ENCODE results near the gene XRCC3. TPM values are rescaled to one million over a fixed set of nuclear protein-coding genes. Genes with fewer than 3 reads are reported as not detected.
"Not testable (repeated sequence)": the region's sequence is repeated elsewhere in the genome, so short reads cannot be mapped to it uniquely, and the experiment has no call there.

The XRCC3 gene
- total RNA-seq, 2 experiments from 2014 or later = 43.7 to 46.9 TPM

GRCh38 chr14:103653336-103653735 is 61.9 kb downstream of the XRCC3 start:
- H3K4me1 Mint-ChIP-seq; ATAC-seq; H3K9me3 Mint-ChIP-seq (ENCODE audit: low read depth); H3K27ac Mint-ChIP-seq; POLR2A ChIA-PET; H3K27me3 Mint-ChIP-seq; intact Hi-C loops (cut with DNase I, micrococcal nuclease); H3K4me3 Mint-ChIP-seq; DNase-seq: not testable (repeated sequence)
- peaks cover 13% of the 10 kb centered on the region for H3K36me3 Mint-ChIP-seq (ENCODE audit: low read depth)
- CTCF ChIA-PET = interaction anchor here (0.6 to 1.2 kb wide), 2 partner anchors 40 to 357 kb away, joined by 3 to 6 read pairs; no protein-coding TSS in a partner anchor

GRCh38 chr14:103652806-103653205 is 62.4 kb downstream of the XRCC3 start:
- ATAC-seq (no peak), DNase-seq (no peak)
- H3K4me3 Mint-ChIP-seq = no peak overlapping the region
- no peak overlapping the region for H3K27ac Mint-ChIP-seq
- peaks cover 9% of the 10 kb centered on the region for H3K4me1 Mint-ChIP-seq
- intact Hi-C loops (cut with DNase I, micrococcal nuclease) = no loop called here
- H3K9me3 Mint-ChIP-seq (ENCODE audit: low read depth) = no peaks in the 10 kb centered on the region
- H3K36me3 Mint-ChIP-seq (ENCODE audit: low read depth) = peaks cover 13% of the 10 kb centered on the region
- CTCF ChIA-PET = interaction anchor here (0.6 to 1.2 kb wide), 2 partner anchors 39 to 356 kb away, joined by 3 to 6 read pairs; no protein-coding TSS in a partner anchor
- POLR2A ChIA-PET = no interaction called here
- no peaks in the 10 kb centered on the region for H3K27me3 Mint-ChIP-seq

DNA sequence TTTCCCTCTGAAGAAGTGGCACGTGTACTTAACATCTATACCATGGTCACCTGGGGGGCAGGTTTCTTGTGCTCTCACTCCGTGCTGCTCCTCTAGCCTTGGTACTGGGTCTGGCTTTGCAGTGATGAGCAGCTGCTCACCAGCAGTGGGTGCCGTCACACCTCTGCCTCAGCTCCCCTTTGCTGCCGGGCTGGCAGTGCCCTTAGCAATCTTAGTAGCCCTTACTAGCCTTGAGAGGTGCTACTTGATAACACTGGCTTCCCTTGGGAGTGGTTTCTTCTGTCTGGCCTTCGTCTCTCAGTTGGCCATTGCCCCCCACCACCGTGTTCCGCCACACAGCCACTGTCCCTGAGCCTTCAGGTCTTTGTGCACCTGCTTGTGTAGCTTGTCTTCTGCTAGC is 63.7 kb downstream of the XRCC3 start:
- POLR2A ChIA-PET = no interaction called here
- intact Hi-C loops (cut with DNase I, micrococcal nuclease) = no loop called here
- Mint-ChIP-seq H3K27me3 (no peaks in the 10 kb centered on the region), H3K4me1 (peaks cover 9% of the 10 kb centered on the region), H3K27ac (no peak overlapping the region), H3K4me3 (no peak overlapping the region), H3K36me3 (ENCODE audit: low read depth) (peaks cover 13% of the 10 kb centered on the region), H3K9me3 (ENCODE audit: low read depth) (no peaks in the 10 kb centered on the region)
- CTCF ChIA-PET = no interaction called here
- ATAC-seq = no peak
- DNase-seq = no peak

- CTCF ChIA-PET = no interaction called here
- intact Hi-C loops (cut with DNase I, micrococcal nuclease) = no loop called here
Observed at GRCh38 chr14:103650213-103650612, 65.0 kb downstream of the XRCC3 start.

DNA sequence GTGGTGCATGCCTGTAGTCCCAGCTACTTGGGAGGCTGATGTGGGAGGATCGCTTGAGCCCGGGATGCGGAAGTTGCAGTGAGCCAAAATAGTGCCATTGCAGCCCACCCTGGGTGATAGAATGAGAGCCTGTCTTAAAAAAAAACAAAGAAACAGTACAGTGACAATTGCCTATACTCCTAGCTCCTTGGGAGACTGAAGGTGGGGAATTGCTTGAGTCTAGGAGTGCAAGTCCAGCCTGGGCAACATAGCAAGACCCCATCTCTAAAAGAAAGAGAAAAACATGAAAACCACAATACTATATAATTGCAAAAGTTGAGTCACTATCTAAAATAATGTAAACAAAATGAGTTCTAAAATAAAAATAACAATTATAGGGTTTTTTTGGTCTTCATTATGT is 66.2 kb downstream of the XRCC3 start:
- Mint-ChIP-seq H3K9me3 (ENCODE audit: low read depth) (no peaks in the 10 kb centered on the region), H3K4me1 (peaks cover 8% of the 10 kb centered on the region), H3K27me3 (no peaks in the 10 kb centered on the region), H3K4me3 (no peak overlapping the region), H3K27ac (no peak overlapping the region), H3K36me3 (ENCODE audit: low read depth) (no peaks in the 10 kb centered on the region)
- POLR2A ChIA-PET = no interaction called here
- ATAC-seq (no peak), DNase-seq (no peak)
- CTCF ChIA-PET = interaction anchor here (0.7 kb wide), 1 partner anchor 18 kb away, joined by 3 read pairs; no protein-coding TSS in a partner anchor
- intact Hi-C loops (cut with DNase I, micrococcal nuclease) = no loop called here

More at GRCh38 chr14:103650213-103650612, 65.0 kb downstream of the XRCC3 start:
- Mint-ChIP-seq H3K36me3 (ENCODE audit: low read depth) (peaks cover 5% of the 10 kb centered on the region), H3K4me3 (no peak overlapping the region), H3K4me1 (peaks cover 11% of the 10 kb centered on the region), H3K9me3 (ENCODE audit: low read depth) (no peaks in the 10 kb centered on the region), H3K27me3 (no peaks in the 10 kb centered on the region), H3K27ac (no peak overlapping the region)
- POLR2A ChIA-PET = no interaction called here
- DNase-seq (no peak), ATAC-seq (no peak)

Other genes with a start within 250 kb of the XRCC3 start
- gene CKB, start 192.6 kb downstream of the XRCC3 start, total RNA-seq = 1 to 10 TPM; 3.4 to 4.0 TPM
- gene TRMT61A, start 186.3 kb downstream of the XRCC3 start, total RNA-seq = 1 to 10 TPM; 8.8 to 9.0 TPM
- gene BAG5, start 152.8 kb downstream of the XRCC3 start, total RNA-seq = 10 to 100 TPM; 24.2 to 25.1 TPM
- gene COA8, start 152.5 kb downstream of the XRCC3 start, total RNA-seq = 10 to 100 TPM; 39.6 to 41.7 TPM
- 100 to 1,000 TPM in 1 of 2 experiments, 10 to 100 TPM in 1; 97.4 to 113 TPM for gene KLC1, start 86.2 kb downstream of the XRCC3 start, total RNA-seq
- 10 to 100 TPM; 10.1 to 12.7 TPM for gene ZFYVE21, start 359 bp upstream of the XRCC3 start, total RNA-seq
- gene PPP1R13B, start 132.1 kb upstream of the XRCC3 start, total RNA-seq = 10 to 100 TPM in 1 of 2 experiments, 1 to 10 TPM in 1; 9.3 to 10.3 TPM
- under 1 TPM; 0.42 to 0.62 TPM for gene TDRD9, start 213.0 kb upstream of the XRCC3 start, total RNA-seq
- not detected for gene RD3L, start 227.1 kb upstream of the XRCC3 start, total RNA-seq